ENCODE measurements around the gene C16orf96.

C16orf96 gene

GRCh38 chr16:4583906-4584305 lies 27.8 kb downstream of the C16orf96 start:
- in situ Hi-C loops (cut with MboI; ENCODE audit: low sequenced_read_pairs, unreplicated experiment), result no loop called here
- no peak for TF ChIP-seq CTCF (IDR thresholded peaks at IDR 0.05; ENCODE audit: borderline replicate concordance, control extremely low read depth, extremely low read depth, insufficient read depth, missing control alignments)
- no peak for DNase-seq (ENCODE audit: low spot score)

- no peak for TF ChIP-seq CTCF (IDR thresholded peaks at IDR 0.05; ENCODE audit: borderline replicate concordance, control extremely low read depth, extremely low read depth, insufficient read depth, missing control alignments)
- in situ Hi-C loops (cut with MboI; ENCODE audit: low sequenced_read_pairs, unreplicated experiment), result no loop called here
- no peak for DNase-seq (ENCODE audit: low spot score)
These were observed 30.2 kb downstream of the C16orf96 start for GRCh38 chr16:4586291-4586690.

GRCh38 chr16:4588386-4588785 lies 32.2 kb downstream of the C16orf96 start:
- DNase-seq (ENCODE audit: low spot score), result no peak
- TF ChIP-seq CTCF (IDR thresholded peaks at IDR 0.05; ENCODE audit: borderline replicate concordance, control extremely low read depth, extremely low read depth, insufficient read depth, missing control alignments), result no peak
- in situ Hi-C loops (cut with MboI; ENCODE audit: low sequenced_read_pairs, unreplicated experiment), result no loop called here

GRCh38 chr16:4588961-4589360 lies 32.8 kb downstream of the C16orf96 start:
- TF ChIP-seq CTCF (IDR thresholded peaks at IDR 0.05; ENCODE audit: borderline replicate concordance, control extremely low read depth, extremely low read depth, insufficient read depth, missing control alignments), result no peak
- in situ Hi-C loops (cut with MboI; ENCODE audit: low sequenced_read_pairs, unreplicated experiment), result no loop called here
- no peak for DNase-seq (ENCODE audit: low spot score)

- in situ Hi-C loops (cut with MboI; ENCODE audit: low sequenced_read_pairs, unreplicated experiment), result no loop called here
- no peak for TF ChIP-seq CTCF (IDR thresholded peaks at IDR 0.05; ENCODE audit: borderline replicate concordance, control extremely low read depth, extremely low read depth, insufficient read depth, missing control alignments)
- no peak for DNase-seq (ENCODE audit: low spot score)
These were observed 35.1 kb downstream of the C16orf96 start for GRCh38 chr16:4591191-4591590.

GRCh38 chr16:4591706-4592470 lies 35.7 kb downstream of the C16orf96 start:
- no peak for TF ChIP-seq CTCF (IDR thresholded peaks at IDR 0.05; ENCODE audit: borderline replicate concordance, control extremely low read depth, extremely low read depth, insufficient read depth, missing control alignments)
- DNase-seq (ENCODE audit: low spot score), result no peak
- in situ Hi-C loops (cut with MboI; ENCODE audit: low sequenced_read_pairs, unreplicated experiment), result no loop called here

All from GM13976 (cell line).